ENCODE measurements around the gene TBC1D19. TPM values are rescaled to one million over a fixed set of nuclear protein-coding genes. Genes with fewer than 3 reads are reported as not detected.

Gene TBC1D19
- total RNA-seq, 1 donor from 2014 or later = 5.2 TPM

DNA sequence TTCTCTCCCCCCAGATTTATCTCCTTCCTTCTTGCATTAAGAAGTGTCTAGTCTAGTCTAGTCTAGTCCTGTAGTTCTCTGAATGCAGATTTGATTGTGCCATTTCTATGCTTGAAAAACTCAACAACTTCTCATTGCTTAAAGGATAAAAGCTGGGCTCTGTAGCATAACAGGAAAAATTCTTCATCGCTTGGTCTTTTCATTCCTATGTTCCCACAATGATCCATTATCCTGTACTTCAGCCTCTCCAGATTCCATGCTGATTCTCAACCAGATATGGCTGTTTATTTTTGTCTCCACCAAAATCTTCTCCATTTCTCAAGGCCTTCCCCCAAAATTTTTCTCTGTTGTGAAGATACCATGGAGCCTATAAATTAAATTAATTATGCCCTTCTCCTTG lies 173.9 kb downstream of the TBC1D19 start:
- H3K27ac Mint-ChIP-seq = no peak overlapping the region

GRCh38 chr4:26758899-26759298 lies 175.0 kb downstream of the TBC1D19 start:
- CTCF ChIA-PET = no interaction called here
- POLR2A ChIA-PET = no interaction called here
- H3K27ac Mint-ChIP-seq = no peak overlapping the region

More for the DNA sequence above, 173.9 kb downstream of the TBC1D19 start:
- ChIA-PET CTCF (no interaction called here), POLR2A (no interaction called here)
- Mint-ChIP-seq H3K36me3 (ENCODE audit: low read depth) (peaks cover 7% of the 10 kb centered on the region), H3K4me3 (no peak overlapping the region), H3K4me1 (no peaks in the 10 kb centered on the region), H3K9me3 (no peaks in the 10 kb centered on the region), H3K27me3 (no peaks in the 10 kb centered on the region)
- ATAC-seq (ENCODE audit: low read depth) (no peak), DNase-seq (no peak)
- no peak for TF ChIP-seq CTCF (IDR thresholded peaks at IDR 0.05)
- intact Hi-C loops (cut with micrococcal nuclease) = no loop called here

DNA sequence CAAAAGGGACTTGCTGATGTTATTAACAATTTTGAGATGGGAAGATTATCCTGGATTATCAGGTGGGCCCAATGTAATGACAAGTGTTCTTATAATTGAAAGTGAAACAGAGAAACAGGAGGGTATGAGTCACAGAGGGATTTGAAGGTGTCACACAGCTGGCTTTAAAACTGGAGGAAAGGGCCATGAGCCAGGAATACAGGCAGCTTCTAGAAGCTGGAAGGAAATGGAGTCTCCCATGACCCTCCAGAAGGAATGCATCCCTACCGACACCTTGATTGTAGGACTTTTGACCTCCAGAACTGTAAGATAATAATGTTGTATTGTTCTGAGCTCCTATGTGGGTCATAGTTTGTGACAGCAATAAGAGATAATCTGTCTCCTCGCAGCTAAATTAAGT lies 178.8 kb downstream of the TBC1D19 start:
- Mint-ChIP-seq H3K27ac (no peak overlapping the region), H3K4me1 (peaks cover 6% of the 10 kb centered on the region), H3K4me3 (no peak overlapping the region), H3K27me3 (no peaks in the 10 kb centered on the region), H3K36me3 (ENCODE audit: low read depth) (peaks cover 3% of the 10 kb centered on the region), H3K9me3 (no peaks in the 10 kb centered on the region)
- CTCF ChIA-PET = no interaction called here
- POLR2A ChIA-PET = no interaction called here
- TF ChIP-seq CTCF (IDR thresholded peaks at IDR 0.05) = no peak
- ATAC-seq (ENCODE audit: low read depth) (no peak), DNase-seq (no peak)
- intact Hi-C loops (cut with micrococcal nuclease) = no loop called here

More at GRCh38 chr4:26758899-26759298, 175.0 kb downstream of the TBC1D19 start:
- Mint-ChIP-seq H3K4me1 (peaks cover 3% of the 10 kb centered on the region), H3K9me3 (no peaks in the 10 kb centered on the region), H3K36me3 (ENCODE audit: low read depth) (peaks cover 7% of the 10 kb centered on the region), H3K27me3 (no peaks in the 10 kb centered on the region), H3K4me3 (no peak overlapping the region)
- intact Hi-C loops (cut with micrococcal nuclease) = no loop called here
- DNase-seq = no peak
- no peak for TF ChIP-seq CTCF (IDR thresholded peaks at IDR 0.05)
- ATAC-seq (ENCODE audit: low read depth) = no peak

DNA sequence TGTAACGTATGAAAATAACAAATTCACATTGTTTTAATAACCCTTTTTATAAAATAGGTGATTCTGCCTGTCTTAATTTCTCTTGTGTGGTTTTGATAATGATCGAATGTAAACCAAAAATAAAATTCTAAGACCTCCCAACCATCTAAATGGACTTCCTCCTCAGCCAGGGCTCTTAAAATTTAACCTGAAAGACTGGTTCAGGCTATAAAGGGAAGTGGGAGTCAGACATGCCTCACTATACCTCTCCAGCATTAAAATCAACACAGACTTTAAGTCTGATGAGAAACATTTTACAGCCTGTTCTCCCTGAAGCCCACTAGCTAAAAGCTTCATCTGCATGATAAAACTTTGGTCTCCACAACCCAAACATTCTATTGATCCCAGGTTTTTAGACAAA lies 179.2 kb downstream of the TBC1D19 start:
- no peaks in the 10 kb centered on the region for H3K27me3 Mint-ChIP-seq
- ATAC-seq (ENCODE audit: low read depth) = no peak
- intact Hi-C loops (cut with micrococcal nuclease) = no loop called here
- POLR2A ChIA-PET = no interaction called here
- no peak for TF ChIP-seq CTCF (IDR thresholded peaks at IDR 0.05)
- H3K9me3 Mint-ChIP-seq = no peaks in the 10 kb centered on the region
- H3K27ac Mint-ChIP-seq = no peak overlapping the region
- DNase-seq = no peak
- CTCF ChIA-PET = no interaction called here
- H3K4me1 Mint-ChIP-seq = peaks cover 6% of the 10 kb centered on the region
- peaks cover 3% of the 10 kb centered on the region for H3K36me3 Mint-ChIP-seq (ENCODE audit: low read depth)
- no peak overlapping the region for H3K4me3 Mint-ChIP-seq

DNA sequence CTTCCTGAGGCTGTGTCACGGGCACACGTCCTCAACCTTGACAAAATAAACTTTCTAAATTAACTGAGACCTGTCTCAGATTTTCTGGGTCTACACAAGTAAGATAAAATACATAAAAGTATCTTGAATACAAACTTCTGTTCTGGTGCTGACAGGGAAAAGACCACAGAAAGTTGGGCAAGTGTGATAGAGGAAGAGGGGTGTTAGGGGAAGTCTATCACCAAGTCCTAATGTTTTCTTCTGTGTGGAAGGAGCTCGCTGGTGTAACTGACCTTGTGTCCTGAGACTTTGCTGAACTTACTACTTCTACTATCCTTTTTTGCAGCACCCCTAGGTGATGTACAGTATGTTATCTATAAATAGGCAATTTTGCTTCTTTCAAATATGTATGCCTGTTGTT lies 179.8 kb downstream of the TBC1D19 start:
- Mint-ChIP-seq H3K36me3 (ENCODE audit: low read depth) (peaks cover 3% of the 10 kb centered on the region), H3K4me1 (peaks cover 6% of the 10 kb centered on the region), H3K27me3 (no peaks in the 10 kb centered on the region), H3K4me3 (no peak overlapping the region), H3K9me3 (no peaks in the 10 kb centered on the region), H3K27ac (no peak overlapping the region)
- no peak for TF ChIP-seq CTCF (IDR thresholded peaks at IDR 0.05)
- ChIA-PET POLR2A (no interaction called here), CTCF (no interaction called here)
- intact Hi-C loops (cut with micrococcal nuclease) = no loop called here
- ATAC-seq (ENCODE audit: low read depth) (no peak), DNase-seq (no peak)

Measured in activated B cell treated with CpG ODN at 0.5 μM for 24 hours (primary cell).